NCI-H187 (cell line): ENCODE data around the gene BDNF.

Experiments used
- DNase-seq, 2 experiments: peaks; one replicate each; lab custom pipeline; 2025; lab: John Stamatoyannopoulos, UW

BDNF gene

DNA sequence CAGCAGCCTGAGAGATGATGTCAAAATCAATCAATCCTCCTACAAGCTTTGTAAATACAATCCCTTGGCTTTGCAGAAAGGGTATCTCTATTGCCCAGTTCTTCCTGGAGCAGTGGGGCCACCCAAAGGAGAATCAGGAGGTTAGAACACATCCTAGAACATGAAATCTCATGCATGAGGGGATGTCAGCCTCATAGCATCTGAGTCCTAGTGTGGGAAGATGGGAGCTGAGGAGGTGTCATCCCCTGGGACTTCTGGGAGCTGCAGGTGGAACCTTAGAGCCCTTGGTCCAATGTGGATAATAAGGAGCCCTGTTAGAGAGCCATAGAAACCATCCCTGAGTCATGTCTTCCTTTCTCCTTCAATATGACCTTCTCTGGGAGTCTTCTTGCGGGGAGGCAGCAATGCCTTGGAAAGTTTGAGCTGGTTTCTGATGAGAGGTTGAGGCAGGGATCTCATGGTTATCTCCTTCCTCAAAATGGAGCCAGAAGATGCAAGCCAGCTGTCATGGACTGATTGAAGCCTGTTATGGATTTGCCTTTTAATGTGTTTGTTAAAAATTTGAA, 74.8 kb downstream of the BDNF start:
- no peak for DNase-seq

DNA sequence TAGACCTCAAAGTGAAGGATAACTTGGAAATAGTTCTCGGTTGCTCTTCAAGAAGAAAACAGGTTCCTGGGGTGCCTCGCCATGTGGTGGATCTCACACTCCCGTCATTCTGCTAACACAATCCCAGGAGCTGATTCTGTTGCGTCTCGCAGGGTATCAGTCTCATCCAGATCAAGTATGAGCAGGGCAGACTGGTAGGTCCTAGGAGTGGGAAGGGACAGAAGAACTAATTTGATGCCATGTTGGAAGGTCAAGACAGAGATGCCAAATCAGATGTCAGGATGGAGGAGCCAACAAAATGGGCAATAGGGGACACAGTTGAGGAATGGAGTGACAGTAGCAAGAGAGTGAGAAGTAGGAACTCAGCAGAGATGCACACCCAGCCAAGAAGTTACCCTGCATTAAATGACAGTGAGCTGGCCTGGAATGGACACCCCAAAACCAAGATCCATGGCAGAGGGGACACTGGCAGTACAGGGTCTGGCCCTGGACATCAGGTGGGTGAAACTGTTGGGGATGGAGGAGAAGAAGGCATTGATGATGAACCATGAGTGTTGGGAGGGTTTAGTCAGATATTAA, 76.2 kb downstream of the BDNF start:
- no peak for DNase-seq

DNA sequence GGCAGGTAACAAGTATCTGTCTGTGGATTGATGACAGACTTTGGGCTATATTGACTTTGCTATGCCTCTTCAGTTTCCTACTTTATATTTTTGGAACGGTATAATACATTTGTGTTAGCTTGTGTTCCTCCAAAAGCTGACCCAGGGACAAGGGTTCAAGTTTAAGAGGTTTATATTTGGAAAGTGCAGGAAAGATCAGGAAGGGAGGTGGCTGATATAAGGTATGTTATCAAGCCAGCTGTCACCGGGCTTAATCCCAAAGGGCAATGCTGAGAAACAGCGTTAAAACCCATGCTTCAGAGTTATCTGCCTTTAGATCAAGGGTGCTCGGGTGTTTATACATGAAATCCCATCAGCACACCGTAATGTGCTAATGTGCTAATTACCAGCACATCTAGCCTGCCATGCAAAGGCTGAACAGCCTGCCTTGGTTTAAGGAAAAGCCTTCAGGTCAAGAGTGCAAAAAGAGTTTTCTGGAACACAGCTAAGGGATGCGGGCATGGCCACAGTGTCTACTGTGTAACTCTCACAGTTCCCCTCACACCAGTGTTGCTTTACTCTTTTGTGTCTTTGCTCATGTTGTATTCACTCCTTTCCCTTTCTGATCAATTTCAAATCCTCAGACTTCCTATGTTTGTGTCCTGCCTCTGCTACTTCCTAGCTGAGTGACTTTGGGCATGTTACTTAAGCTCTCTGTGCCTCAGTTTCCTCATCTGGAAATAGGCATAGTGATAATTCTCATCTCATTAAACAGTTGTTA, 77.5 kb downstream of the BDNF start:
- no peak for DNase-seq

DNA sequence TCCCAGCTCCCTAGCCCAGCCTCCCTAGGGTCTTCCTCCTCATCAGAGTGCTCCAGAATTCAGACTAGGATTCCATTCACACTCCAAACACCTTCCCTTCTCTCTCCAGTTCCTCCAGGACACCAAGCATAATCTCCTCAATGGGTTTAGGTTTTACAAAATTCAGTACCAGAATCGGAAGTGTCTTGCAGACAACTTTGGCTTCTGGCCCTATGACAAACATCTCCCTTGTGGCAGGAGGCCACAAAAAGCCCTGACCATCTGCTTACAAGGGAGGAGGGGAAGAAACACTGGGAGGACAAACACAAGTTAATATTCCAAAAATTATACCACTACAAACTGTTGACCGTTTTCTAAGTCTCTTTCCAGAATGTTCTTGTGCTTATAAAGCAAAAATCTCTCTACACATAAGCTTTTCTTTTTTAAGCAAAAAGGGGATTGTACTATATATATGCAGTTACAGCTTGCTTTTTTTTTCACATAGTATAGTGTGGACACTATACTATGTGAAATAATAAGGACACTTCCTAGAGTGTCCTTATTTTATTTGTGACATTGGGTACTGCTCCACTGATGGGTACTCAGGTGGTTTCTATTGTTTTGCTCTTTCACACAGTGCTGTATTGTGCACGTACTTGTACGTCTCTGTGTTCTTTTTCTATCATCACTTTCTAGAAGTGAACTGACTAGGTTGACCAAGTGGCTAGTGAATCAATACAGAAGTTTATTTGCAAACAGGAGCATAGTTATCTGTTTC, 78.7 kb downstream of the BDNF start:
- DNase-seq, result no peak

DNA sequence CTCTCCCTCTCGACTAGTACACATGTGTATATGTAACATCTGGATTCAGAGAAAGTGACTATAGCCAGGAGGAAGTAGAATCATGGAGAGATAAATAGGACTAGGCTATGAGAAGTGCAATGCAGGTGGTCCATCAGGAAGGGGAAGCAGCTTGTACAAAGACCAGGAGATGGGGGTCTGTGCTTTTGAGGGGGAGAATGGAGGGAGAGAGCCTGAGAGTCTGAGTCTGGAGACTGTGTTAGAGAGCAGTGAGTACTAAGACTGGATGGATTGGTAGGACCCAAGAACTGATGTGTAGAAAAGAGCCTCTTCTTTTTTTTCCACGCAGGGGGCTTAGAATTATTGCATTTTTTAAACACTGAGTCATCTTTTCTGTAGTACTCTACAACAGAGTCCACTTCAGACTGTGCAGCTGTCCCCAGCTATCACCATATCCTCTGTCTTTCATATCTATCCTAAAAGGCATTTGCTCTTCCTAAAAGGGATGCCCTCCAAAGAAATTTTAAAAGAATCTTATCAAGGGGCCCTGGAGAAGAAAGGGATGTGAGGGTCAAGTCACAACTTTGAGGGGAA, 80.4 kb downstream of the BDNF start:
- DNase-seq, result no peak

DNA sequence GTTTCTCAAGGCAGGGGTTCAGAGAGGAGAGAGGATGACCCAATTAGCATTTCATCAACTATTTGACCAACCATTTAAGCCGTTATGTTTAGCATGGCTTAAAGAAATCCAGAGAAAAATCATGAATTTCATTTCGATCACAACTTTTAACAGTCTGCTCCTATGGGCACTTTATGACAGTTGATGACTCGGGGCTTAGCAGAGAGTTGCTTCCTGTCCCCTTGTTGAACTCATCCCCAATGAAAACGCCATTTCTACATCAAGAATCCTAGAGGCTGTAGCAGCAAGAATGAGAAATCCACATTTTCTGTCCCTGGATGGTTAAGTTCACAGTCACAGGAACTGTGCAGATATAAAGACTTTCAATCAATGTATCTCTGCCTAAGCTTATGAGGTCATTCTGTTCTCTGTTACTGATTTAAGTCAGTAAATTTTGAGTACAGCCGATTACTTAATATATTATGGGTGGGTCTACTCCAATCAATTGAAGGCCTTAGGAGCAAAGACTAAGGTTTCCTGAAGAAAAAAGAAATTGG, 81.1 kb downstream of the BDNF start:
- no peak for DNase-seq

DNA sequence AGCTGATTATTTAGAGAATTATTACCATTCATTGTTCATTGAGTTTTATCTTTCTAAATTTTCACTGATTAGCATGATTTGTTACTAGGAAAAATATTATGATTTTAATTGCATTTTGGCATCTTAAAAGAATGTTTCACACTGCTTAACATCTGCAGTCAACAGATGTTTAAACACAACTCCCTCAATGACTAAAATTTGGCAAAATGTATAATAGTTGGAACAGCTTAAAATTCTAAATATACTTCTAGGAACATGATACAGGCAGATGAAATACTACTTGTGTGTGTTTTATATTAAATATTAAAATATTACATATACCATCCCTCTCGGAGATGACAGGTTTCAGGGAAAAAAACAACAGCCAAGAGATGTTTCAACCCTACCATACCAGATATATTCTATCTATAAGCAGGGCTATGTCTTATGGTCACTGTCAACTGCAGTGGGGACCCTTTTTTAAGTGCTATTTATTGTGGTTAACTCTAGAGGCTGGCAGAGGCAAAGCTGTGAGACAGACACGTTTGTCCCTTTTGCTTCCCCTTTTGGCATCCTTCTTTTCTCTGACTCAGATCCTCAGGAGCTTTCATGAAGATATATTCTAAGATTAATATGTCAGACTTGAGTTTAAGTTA, 81.9 kb downstream of the BDNF start:
- no peak for DNase-seq

DNA sequence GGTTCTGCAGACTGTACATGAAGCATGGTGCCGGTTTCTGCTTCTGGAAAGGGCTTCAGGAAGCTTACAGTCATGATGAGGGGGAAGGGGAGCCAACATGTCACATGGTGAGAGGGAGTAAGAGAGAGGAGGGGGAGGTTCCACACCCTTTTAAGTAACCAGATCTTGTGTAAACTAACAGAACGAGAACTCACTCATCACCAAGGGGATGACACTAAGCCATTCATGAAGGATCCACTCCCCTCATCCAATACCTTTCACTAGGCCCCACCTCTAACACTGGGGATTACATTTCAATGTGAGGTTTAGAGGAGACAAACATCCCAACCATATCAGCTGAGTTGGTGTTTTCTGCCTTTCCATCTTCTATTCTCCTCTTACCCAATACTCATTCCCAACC, 83.5 kb downstream of the BDNF start:
- no peak for DNase-seq

DNA sequence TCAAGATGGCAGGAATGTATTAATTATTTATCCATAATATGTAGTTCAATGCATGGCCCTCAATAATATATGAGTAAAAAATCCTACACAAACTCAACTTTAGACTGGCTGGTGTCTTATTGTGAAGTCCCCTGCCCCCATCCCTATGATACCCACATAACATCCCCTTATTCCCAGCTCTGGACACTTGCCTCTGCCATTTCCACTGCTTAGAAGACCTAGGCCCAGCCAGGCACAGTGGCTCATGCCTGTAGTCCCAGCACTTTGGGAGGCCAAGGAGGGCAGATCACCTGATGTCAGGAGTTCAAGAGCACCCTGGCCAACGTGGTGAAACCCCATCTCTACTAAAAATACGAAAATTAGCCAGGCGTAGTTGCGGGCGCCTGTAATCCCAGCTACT, 84.4 kb downstream of the BDNF start:
- DNase-seq, result no peak

DNA sequence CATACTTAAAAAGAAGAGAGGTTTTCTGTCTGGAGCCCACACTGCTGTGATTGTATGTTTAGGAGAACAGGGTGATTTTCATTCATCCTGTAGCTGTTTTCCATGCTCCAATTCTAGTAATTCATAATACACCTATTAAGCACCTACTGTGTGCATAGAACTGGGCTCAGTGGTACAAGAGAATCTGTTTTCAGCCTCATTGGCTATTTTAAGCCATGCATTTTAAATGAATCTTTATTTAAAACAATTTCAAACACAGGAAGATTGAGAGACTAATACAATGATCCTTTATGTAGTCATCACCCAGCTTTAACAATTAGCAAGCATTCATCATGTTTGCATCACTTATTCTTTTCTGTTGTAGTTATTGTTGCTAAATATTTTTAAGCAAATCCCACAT, 86.2 kb downstream of the BDNF start:
- no peak for DNase-seq

DNA sequence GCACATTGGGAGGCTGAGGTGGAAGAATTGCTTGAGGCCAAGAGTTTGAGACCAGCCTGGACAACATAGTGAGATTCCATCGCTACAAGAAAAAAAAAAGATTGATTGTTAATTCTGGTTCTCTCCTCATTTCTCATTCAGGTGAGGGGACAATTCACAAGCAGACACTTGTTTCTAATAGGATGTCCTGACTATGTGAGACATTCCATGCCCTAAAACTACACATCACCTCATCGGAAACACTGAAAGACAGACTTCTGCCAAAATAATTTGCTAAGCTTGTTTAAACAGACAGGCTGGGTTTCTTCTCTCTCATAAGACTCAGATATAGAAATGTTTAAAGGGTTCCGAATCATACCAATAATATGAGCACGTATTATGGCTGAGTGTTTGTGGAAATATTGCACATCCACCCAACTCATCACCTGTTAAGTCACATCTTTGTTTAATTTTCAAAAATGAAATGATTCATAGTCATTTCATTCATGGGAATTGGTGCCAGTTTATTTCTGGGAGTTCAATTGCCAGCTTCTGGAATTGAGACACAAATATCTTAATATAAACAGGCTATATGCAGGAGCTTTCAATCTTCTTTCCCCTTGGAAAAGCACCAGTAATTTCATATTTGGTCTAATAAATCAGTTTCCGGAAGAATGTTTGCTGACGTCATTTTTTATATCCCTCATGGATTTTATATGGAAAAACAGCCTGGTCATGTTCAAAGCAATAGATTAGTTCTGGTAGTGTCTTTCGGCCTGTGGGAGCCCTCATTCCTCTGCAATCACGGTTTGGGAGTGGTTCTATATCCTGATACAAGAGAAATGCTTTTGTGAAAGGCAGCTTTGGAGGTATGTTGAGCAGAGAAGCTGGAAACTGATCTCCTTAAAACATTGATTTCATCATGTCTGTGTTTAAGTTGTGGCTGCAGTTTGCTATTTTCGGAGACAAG, 87.0 kb downstream of the BDNF start:
- DNase-seq, result no peak

DNA sequence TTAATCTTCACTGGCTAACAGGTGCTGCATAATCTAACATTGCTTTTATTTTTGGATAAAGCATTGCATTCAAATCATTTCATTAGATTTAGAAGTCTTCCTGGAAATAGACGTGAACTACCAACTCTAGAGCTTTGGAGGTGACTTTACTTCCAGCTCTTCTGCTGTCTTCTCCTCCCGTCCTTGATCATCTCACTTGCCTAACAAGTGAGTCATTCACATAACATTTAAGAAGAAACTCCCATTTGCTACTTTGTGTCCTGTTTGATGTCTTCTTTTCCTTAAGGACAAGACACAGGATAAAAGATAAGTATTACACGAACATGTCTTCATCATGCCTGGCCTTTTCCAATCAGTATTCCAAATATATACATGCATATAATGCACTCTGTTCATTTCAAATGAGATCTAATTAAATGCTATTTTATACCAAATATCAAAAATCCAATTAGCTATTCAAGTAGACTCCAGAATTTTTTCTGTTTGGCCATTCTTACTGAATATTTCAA, 88.3 kb downstream of the BDNF start:
- DNase-seq, result no peak

DNA sequence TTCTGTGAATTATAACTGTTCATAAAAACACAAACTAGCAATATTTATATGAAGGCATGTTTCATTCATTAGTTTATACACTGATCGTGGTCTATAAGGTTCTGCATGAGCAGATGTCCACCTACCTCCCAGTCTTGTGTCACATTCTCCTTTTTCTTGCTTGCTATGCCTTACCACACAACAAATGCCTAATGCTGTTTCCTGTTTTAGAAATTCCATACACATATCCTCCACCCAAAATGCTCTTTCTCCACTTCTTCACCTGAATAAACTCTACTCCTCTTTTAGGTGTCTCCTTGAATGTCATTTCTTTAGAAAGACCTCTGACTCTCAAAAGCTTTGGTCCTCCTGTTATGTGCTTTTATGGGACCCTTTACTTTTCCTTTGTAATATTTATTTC, 88.9 kb downstream of the BDNF start:
- DNase-seq, result no peak

DNA sequence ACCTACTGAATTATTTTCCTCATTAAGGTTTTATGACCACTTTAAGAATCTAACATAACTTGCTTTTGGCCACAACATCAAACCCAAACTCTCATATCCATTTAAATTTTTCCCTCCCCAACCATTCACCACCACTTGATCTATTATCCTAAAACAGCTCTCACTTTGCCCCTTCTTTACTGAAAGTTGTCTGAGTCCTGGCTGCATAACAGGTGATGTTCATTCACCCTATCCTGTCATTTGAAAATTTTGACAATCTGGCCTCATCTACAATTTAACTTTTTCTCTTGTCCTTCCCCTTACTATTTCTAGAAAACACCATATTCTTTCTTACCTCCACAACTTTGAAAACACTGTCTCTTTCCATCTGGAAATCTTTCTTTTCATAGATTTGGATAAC, 89.3 kb downstream of the BDNF start:
- no peak for DNase-seq

DNA sequence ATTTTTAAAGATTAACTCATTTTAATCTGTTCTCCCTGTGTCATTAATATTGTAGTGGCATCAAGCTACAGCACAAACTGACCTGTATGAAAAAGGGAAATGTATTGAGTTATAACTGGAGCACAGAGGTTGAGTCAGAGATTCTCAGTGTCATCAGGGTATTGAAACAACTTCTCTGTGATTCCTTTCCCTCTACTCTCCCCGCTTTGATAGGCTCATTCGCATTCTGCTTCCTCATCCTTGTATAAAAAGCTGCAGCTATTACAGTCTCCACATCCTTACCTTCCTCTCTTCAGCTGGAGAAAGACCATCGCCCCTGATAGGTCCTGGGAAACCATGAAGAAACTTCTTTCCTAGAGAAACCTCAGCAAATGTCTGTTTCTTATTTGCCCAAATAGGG, 90.0 kb downstream of the BDNF start:
- DNase-seq, result no peak

DNA sequence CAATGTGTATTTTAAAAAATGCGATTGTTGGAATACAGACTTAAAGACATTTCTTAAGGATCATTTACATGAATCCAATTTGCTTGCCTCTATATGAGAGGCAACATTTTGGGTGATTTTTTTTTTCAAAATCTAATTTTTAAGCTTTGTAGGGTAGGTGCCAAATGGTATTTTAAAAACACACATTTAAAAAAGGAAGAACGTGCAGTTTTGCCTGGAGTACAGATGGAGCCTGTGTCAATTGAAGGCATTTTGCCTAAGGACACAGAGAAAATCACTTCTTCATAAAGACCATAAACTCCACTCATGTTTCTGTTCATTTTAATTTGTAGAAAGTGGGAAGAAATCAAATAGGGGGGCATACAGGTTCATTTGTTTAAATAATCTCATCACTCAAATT, 91.3 kb downstream of the BDNF start:
- no peak for DNase-seq

DNA sequence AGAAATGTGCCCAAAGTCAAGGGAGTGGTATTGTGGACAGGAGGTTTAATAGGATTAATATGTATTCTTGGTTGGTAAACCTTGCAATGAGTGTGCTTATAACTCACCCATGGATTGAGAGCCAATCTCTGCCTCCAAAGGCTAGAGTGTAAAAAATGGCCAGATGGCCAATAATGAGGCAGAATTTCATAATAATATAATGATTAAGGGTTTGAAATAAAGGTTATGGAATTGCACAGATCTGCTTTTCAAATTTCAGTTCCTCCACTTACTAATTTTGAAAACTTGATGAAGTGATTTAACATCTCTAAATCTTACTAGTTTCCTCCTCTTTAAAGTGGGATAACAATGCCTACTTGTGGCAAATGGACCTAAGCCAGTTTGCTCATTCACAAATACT, 94.8 kb downstream of the BDNF start:
- no peak for DNase-seq
